ENCODE results near the gene UGT2A3. TPM values are rescaled to one million over a fixed set of nuclear protein-coding genes. Genes with fewer than 3 reads are reported as not detected.

The UGT2A3 gene
- total RNA-seq, 1 donor from 2014 or later, result not detected

GRCh38 chr4:68953056-68953596 is 1.5 kb upstream of the UGT2A3 start:
- H3K4me1 ChIP-seq, result no peaks in the 10 kb centered on the region
- no peaks in the 10 kb centered on the region for H3K36me3 ChIP-seq
- TF ChIP-seq, protein P1, sequence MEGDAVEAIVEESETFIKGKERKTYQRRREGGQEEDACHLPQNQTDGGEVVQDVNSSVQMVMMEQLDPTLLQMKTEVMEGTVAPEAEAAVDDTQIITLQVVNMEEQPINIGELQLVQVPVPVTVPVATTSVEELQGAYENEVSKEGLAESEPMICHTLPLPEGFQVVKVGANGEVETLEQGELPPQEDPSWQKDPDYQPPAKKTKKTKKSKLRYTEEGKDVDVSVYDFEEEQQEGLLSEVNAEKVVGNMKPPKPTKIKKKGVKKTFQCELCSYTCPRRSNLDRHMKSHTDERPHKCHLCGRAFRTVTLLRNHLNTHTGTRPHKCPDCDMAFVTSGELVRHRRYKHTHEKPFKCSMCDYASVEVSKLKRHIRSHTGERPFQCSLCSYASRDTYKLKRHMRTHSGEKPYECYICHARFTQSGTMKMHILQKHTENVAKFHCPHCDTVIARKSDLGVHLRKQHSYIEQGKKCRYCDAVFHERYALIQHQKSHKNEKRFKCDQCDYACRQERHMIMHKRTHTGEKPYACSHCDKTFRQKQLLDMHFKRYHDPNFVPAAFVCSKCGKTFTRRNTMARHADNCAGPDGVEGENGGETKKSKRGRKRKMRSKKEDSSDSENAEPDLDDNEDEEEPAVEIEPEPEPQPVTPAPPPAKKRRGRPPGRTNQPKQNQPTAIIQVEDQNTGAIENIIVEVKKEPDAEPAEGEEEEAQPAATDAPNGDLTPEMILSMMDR (IDR thresholded peaks at IDR 0.05), result no peak
- DNase-seq, result no peak
- no peak overlapping the region for H3K4me3 ChIP-seq
- ATAC-seq, result no peak
- intact Hi-C loops (cut with DNase I), result no loop called here
- no peaks in the 10 kb centered on the region for H3K27me3 ChIP-seq
- no peak overlapping the region for H3K27ac ChIP-seq
- no peaks in the 10 kb centered on the region for H3K9me3 ChIP-seq

DNA sequence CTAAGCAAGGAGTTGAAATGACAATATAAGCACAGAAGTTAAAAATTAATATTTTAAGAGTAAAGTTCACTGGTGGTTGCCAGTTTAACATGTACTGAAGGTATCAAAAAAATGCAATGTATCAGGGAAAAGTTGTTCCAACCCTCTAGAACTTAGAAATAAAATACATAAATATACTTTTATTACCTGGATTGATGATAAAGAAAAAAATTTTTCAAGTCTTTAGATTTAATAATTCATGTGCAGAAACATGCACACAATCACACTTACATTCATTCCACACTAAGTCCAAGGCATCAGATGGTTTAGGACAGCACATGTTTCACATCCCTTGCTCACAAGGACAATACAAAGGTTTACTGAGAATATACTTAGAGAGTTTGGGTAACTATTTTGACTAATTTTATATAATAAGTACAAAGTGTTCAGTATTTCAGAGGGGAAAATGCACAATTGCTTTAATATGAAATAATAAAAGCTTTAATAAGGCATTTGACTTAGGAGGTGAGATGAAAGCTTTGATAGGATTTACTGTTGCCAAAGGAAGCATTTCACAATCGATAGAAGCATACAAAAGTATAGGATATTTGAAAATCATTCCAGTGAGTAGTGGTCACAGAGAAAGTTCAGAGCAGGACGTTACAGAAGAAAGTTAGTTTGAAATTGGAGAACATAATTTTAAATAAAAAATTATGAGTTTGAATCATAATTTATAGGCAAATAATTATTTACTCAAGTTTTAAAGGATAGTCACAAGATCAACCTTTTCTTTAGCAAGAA is 392 bp upstream of the UGT2A3 start:
- ATAC-seq, result no peak
- Histone ChIP-seq H3K9me3 (no peaks in the 10 kb centered on the region), H3K27me3 (no peaks in the 10 kb centered on the region), H3K36me3 (no peaks in the 10 kb centered on the region), H3K4me1 (no peaks in the 10 kb centered on the region), H3K27ac (no peak overlapping the region), H3K4me3 (no peak overlapping the region)
- TF ChIP-seq, protein P1 (IDR thresholded peaks at IDR 0.05), result no peak
- DNase-seq, result no peak
- intact Hi-C loops (cut with DNase I), result no loop called here

- ATAC-seq (no peak), DNase-seq (no peak)
- TF ChIP-seq, protein P1 (IDR thresholded peaks at IDR 0.05), result no peak
- Histone ChIP-seq H3K4me3 (no peak overlapping the region), H3K4me1 (no peaks in the 10 kb centered on the region), H3K36me3 (no peaks in the 10 kb centered on the region), H3K9me3 (no peaks in the 10 kb centered on the region), H3K27me3 (no peaks in the 10 kb centered on the region), H3K27ac (no peak overlapping the region)
- intact Hi-C loops (cut with DNase I), result no loop called here
These were observed 1.6 kb downstream of the UGT2A3 start for GRCh38 chr4:68950033-68950432.

- ATAC-seq (no peak), DNase-seq (no peak)
- no peaks in the 10 kb centered on the region for H3K4me1 ChIP-seq
- H3K27ac ChIP-seq, result no peak overlapping the region
- TF ChIP-seq, protein P1 (IDR thresholded peaks at IDR 0.05), result no peak
- H3K9me3 ChIP-seq, result no peaks in the 10 kb centered on the region
- H3K4me3 ChIP-seq, result no peak overlapping the region
- H3K27me3 ChIP-seq, result no peaks in the 10 kb centered on the region
- H3K36me3 ChIP-seq, result no peaks in the 10 kb centered on the region
- intact Hi-C loops (cut with DNase I), result no loop called here
These were observed 2.6 kb downstream of the UGT2A3 start for GRCh38 chr4:68948985-68949384.

DNA sequence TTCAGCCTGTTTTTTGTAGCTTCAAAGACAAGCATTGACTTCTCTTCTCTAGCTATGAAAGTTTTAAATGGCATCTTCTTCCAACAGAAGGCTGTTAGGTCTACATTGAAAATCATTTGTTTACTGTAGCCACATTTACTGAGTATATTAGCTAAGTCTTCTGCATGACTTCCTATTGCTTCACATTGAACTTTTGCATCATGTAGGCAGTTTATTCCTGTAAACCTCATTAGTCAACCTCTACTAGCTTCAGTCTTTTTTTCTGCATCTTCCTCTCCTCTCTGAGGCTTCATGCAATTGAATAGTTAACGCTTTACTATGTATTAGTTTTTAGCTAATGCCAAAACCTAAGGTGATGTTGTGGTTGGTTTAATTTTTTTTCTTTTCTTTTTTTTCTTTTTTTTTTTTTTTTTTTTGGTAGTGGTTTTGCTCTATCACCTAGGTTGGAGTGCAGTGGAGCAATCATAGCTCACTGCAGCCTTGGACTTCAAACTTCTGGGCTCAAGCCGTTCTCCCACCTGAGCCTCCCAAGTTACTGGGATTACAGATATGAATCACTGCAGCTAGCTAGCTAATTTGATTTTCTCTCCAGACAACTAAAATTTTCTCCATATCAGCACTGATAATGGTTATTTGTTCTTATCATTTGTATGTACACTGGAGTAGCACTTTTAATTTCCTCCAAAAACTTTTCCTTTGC is 3.4 kb downstream of the UGT2A3 start:
- TF ChIP-seq, protein P1 (IDR thresholded peaks at IDR 0.05), result no peak
- no peak overlapping the region for H3K27ac ChIP-seq
- H3K9me3 ChIP-seq, result no peaks in the 10 kb centered on the region
- H3K27me3 ChIP-seq, result no peaks in the 10 kb centered on the region
- H3K4me1 ChIP-seq, result no peaks in the 10 kb centered on the region
- intact Hi-C loops (cut with DNase I), result no loop called here
- no peaks in the 10 kb centered on the region for H3K36me3 ChIP-seq
- ATAC-seq (no peak), DNase-seq (no peak)
- no peak overlapping the region for H3K4me3 ChIP-seq

Data from upper lobe of right lung (tissue), 1 donor.